Tibial nerve (tissue), 4 donors: Measurements from ENCODE around the gene SLC35G2. TPM values are rescaled to one million over a fixed set of nuclear protein-coding genes. Genes with fewer than 3 reads are reported as not detected.

Source experiments
- DNase-seq, 2 donors: peaks; one replicate each; pipeline ENCODE4 v3.0.0-alpha.2; 2019; ENCODE audit warnings: low spot score in 2 of 2
- H3K27ac ChIP-seq, 4 donors: fragments of 200-600 bp; sonication (generic) in 3 of 4; one replicate each; pipeline ENCODE4 v1.5.1; 2017 to 2019; ENCODE audit warnings: mild to moderate bottlenecking in 1 of 4
- H3K27me3 ChIP-seq, 2 donors: fragments of 200-600 bp; sonication (generic) in 1 of 2; one replicate each; pipeline versions ENCODE4 v1.5.1 to v1.6.0; 2017 to 2019
- H3K36me3 ChIP-seq, 3 donors: fragments of 200-600 bp; sonication (generic); one replicate each; pipeline ENCODE4 v1.5.1; 2018 to 2019
- H3K4me1 ChIP-seq, 4 donors: fragments of 200-600 bp; sonication (generic) in 3 of 4; one replicate each; pipeline ENCODE4 v1.5.1; 2017 to 2019
- H3K4me3 ChIP-seq, 4 donors: fragments of 200-600 bp; sonication (generic) in 3 of 4; one replicate each; pipeline ENCODE4 v1.5.1; 2017 to 2019; ENCODE audit warnings: mild to moderate bottlenecking in 1 of 4, moderate library complexity in 1 of 4
- H3K9me3 ChIP-seq, 4 donors: fragments of 200-600 bp; sonication (generic) in 3 of 4; one replicate each; pipeline ENCODE4 v1.5.1; 2017 to 2019
- EP300 ChIP-seq, 2 donors: sonication (generic); formaldehyde crosslinking; IDR thresholded peaks; one replicate each; pipeline ENCODE4 v1.6.1; 2017; ENCODE audit warnings: antibody characterized with exemption in 2 of 2, mild to moderate bottlenecking in 1 of 2
- POLR2A ChIP-seq, 2 donors: fragments of 450-650 bp; IDR thresholded peaks; one replicate each; pipeline ENCODE4 v1.6.1; 2017; ENCODE audit warnings: antibody characterized with exemption in 2 of 2, mild to moderate bottlenecking in 2 of 2, moderate library complexity in 2 of 2
- WGBS, 2 donors: methylation state at CpG; one replicate each; pipeline ENCODE4 v1.1.5; 2018; 5-methylcytosine and 5-hydroxymethylcytosine counted together
- total RNA-seq, 4 donors: library from RNA; depleted of rRNA; stranded (reverse); fragments of >200 nt; gene quantifications; one replicate each; pipeline ENCODE4 v1.1.0, GENCODE V29; 2016
- TF ChIP-seq, protein P1 (sequence below), 5 experiments: fragments of 200-600 bp in 3 of 5; fragments of 450-650 bp in 2 of 5; sonication (generic) in 3 of 5; IDR thresholded peaks; one replicate each; pipeline ENCODE4 v1.5.1; 2016 to 2019; ENCODE audit warnings: antibody characterized with exemption in 5 of 5, mild to moderate bottlenecking in 3 of 5, moderate library complexity in 2 of 5

SLC35G2 gene
- total RNA-seq, 4 donors from 2014 or later, result 4.2 to 12.2 (median 6.6) TPM

GRCh38 chr3:136817448-136817847 is 1.5 kb upstream of the SLC35G2 start:
- WGBS, 2 donors, result 11 to 26% methylated on average over 1 of the region's 1 CpG
- peaks cover 0 to 33% (median 14%) of the 10 kb centered on the region in 4 donors for H3K4me1 ChIP-seq
- no peak overlapping the region for H3K4me3 ChIP-seq
- H3K27ac ChIP-seq, result peak overlapping the region in 1 of 4 donors; percentile 32
- no peak for DNase-seq
- H3K9me3 ChIP-seq, result no peaks in the 10 kb centered on the region
- H3K36me3 ChIP-seq, result no peaks in the 10 kb centered on the region
- no peak for TF ChIP-seq POLR2A (IDR thresholded peaks at IDR 0.05)
- TF ChIP-seq EP300 (IDR thresholded peaks at IDR 0.05), result no peak
- TF ChIP-seq, protein P1, sequence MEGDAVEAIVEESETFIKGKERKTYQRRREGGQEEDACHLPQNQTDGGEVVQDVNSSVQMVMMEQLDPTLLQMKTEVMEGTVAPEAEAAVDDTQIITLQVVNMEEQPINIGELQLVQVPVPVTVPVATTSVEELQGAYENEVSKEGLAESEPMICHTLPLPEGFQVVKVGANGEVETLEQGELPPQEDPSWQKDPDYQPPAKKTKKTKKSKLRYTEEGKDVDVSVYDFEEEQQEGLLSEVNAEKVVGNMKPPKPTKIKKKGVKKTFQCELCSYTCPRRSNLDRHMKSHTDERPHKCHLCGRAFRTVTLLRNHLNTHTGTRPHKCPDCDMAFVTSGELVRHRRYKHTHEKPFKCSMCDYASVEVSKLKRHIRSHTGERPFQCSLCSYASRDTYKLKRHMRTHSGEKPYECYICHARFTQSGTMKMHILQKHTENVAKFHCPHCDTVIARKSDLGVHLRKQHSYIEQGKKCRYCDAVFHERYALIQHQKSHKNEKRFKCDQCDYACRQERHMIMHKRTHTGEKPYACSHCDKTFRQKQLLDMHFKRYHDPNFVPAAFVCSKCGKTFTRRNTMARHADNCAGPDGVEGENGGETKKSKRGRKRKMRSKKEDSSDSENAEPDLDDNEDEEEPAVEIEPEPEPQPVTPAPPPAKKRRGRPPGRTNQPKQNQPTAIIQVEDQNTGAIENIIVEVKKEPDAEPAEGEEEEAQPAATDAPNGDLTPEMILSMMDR (IDR thresholded peaks at IDR 0.05), result no peak
- peaks cover 0 to 6% of the 10 kb centered on the region in 2 donors for H3K27me3 ChIP-seq

DNA sequence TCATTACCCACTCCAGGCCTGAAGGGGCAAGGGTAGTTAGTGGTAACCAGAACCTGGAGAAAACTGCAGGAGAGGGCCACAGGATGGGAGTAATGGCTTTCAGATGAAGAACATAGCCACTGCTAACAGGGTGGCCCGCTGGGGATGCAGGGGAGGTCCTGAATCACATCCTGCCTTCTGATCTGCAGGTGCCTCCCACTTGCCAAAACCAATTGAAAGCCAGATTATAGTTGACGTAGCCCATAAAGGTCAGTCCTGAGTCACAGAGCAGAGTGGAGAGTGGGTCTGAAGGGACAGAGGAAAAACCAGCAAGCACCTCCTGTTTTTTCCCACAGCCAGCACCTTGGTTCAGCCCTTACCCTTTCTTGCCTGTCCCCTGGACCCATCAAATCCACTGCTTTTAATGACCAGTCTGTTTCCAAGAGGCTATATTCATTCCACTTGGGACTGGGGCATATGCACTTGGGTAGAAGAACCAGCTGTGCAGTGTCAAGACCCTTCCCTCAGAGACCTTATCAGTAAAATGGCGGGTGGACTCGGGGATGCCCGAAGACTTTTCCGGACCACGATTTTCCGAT is 646 bp upstream of the SLC35G2 start:
- H3K36me3 ChIP-seq, result no peaks in the 10 kb centered on the region
- H3K27ac ChIP-seq, result peak overlapping the region; percentile 53 to 90 (median 78)
- TF ChIP-seq EP300 (IDR thresholded peaks at IDR 0.05), result peak in 1 of 2 donors; percentile 12
- TF ChIP-seq, protein P1 (IDR thresholded peaks at IDR 0.05), result no peak
- 20 to 22% methylated on average over 8 of the region's 8 CpGs for WGBS, 2 donors
- no peaks in the 10 kb centered on the region for H3K9me3 ChIP-seq
- DNase-seq, result peak in 1 of 2 donors; percentile 29
- H3K4me1 ChIP-seq, result peaks cover 0 to 33% (median 14%) of the 10 kb centered on the region in 4 donors
- H3K4me3 ChIP-seq, result peak overlapping the region; percentile 63 to 94 (median 77)
- peaks cover 0 to 6% of the 10 kb centered on the region in 2 donors for H3K27me3 ChIP-seq

DNA sequence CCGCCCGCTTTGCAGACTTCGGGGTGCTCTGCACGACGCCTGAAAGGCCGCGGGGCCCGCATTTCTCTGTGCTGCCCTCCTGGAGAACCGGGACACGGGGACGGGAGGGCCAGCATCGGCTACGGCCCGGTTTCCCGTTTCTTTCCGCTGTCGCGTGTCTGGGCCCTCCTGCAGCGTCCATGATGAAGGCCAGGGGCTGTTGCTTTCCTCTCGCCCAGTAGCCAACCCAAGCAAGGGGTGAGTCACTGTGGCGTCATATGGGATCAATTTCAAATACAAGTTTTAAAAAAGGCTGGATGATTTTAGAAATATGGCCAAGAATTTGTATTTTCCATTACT is 435 bp downstream of the SLC35G2 start:
- H3K9me3 ChIP-seq, result peaks cover 0 to 8% (median 3%) of the 10 kb centered on the region in 4 donors
- peak overlapping the region; percentile 63 to 94 (median 77) for H3K4me3 ChIP-seq
- H3K27ac ChIP-seq, result peak overlapping the region; percentile 53 to 90 (median 78)
- H3K27me3 ChIP-seq, result peaks cover 0 to 6% of the 10 kb centered on the region in 2 donors
- 1 to 2% methylated on average over 18 to 19 of the region's 21 CpGs for WGBS, 2 donors
- TF ChIP-seq EP300 (IDR thresholded peaks at IDR 0.05), result no peak
- TF ChIP-seq, protein P1 (IDR thresholded peaks at IDR 0.05), result no peak
- no peak for TF ChIP-seq POLR2A (IDR thresholded peaks at IDR 0.05)
- peak in 1 of 2 donors; percentile 25 for DNase-seq
- peaks cover 0 to 33% (median 14%) of the 10 kb centered on the region in 4 donors for H3K4me1 ChIP-seq
- H3K36me3 ChIP-seq, result no peaks in the 10 kb centered on the region

DNA sequence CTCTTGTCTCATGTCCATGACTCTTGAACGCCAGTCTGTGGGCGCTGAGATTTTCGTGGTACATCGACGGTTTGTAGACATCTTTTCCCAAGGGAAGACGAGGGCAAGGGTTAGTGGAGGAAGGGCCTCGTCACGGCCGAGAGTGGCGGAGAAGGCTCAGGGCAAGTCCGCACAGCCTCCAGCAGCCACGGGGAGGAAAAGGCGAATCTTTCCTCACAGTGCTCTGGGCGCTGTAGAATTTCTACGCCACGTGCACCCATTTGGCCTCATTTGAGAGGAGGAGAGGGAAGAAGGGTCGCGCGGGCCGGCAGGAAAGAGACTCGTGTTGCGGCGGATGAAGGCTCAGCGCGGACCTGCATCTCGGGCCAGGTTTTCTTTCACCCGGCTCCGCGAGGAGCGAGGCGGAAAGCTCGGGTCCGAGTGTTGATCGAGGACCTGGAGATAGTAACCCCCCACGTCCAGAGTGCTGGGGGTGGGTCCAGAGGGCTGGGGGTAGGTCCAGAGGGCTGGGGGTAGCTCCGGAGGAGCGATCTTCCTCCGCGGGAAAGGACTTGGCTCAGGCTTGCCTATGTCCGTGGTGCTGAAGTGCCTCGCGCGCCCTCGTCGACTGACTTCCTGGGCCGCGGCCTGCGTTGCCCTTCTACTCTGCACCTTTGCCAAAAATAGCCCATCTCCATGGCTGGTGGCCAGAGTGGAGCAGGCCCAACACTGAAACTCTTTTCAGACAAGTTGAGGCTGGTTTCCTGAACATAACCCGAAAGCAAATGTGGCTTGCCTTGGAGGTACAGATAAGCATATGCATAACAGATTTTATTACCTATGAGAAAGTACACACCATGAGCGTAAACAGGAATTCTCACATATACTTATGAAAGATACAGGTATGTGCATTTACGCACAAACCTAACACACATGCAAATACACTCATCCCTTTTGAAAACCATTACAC is 1.1 kb downstream of the SLC35G2 start:
- 11% methylated on average over 29 to 37 of the region's 51 CpGs for WGBS, 2 donors
- peak; percentile 18 to 23 for DNase-seq
- peaks cover 0 to 6% of the 10 kb centered on the region in 2 donors for H3K27me3 ChIP-seq
- H3K4me3 ChIP-seq, result peak overlapping the region; percentile 63 to 94 (median 77)
- peak overlapping the region in 3 of 4 donors; percentile 9 to 90 (median 89) for H3K27ac ChIP-seq
- TF ChIP-seq POLR2A (IDR thresholded peaks at IDR 0.05) (no peak), EP300 (IDR thresholded peaks at IDR 0.05) (peak in 1 of 2 donors; percentile 14)
- TF ChIP-seq, protein P1 (IDR thresholded peaks at IDR 0.05), result no peak
- H3K9me3 ChIP-seq, result peaks cover 0 to 11% (median 3%) of the 10 kb centered on the region in 4 donors
- no peaks in the 10 kb centered on the region for H3K36me3 ChIP-seq
- H3K4me1 ChIP-seq, result peaks cover 0 to 33% (median 14%) of the 10 kb centered on the region in 4 donors
